GM18909 (cell line): ENCODE data around the gene DSE.
A peak's percentile ranks its signal among the peaks of the same experiment; 100 is the strongest.

ENCODE experiments used
- ATAC-seq: cut with Tn5 transposase; IDR thresholded peaks from one replicate; pipeline ENCODE4 v1.9.1; 2021; ENCODE audit warnings: mild to moderate bottlenecking; ENCODE audit not compliant: unreplicated experiment, poor library complexity

The DSE gene

DNA sequence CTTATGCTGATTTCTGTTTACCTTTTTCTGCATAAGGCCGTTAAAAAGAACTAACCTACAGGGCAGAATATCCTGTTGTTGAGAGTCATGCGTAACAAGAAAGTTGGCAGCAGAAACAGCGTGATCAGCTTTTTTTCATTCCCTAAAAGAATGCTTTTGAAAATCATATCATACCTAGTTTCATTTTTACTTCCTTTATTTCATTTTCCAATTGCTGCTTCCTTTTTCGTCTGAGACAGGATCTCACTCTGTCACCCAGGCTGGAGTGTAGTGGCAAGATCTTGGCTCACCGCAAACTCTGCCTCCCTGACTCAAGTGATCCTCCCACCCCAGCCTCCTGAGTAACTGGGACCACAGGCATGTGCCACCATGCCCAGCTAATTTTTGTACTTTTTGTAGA, 94.5 kb downstream of the DSE start:
- ATAC-seq: no peak

DNA sequence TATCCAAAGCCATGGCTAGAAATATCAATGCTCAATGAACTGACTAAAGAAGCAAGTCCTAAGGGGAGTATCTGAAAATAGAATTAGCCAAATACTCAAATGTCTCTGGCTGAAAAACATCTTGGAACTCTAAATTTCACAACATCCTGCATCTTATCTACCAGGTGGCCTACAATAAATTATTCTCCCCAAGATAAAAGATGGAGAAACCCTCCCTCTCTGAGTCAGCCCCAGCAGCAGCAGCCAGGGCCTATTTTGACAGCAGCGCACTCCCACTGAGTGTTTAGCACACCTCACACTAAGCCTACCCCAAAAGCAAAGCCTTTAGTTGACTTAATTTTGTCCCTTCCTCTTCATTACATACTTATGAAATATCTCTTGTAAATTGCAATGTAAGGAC, 96.3 kb downstream of the DSE start:
- no peak for ATAC-seq

DNA sequence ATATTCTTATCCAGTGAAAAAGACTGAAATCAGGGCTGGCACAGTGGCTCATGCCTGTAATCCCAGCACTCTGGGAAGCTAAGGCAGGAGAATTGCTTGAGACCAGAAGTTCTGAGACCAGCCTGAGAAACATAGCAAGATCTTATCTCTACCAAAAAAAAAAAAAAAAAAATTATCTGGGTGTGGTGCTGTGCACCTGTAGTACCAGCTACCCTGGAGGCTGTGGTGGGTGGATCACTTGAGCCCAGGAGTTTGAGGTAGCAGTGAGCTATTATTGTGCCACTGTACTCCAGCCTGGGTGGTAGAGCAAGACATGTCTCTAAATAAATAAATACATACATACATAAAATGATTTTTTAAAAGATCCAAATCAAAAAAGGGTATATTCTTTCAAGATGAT, 96.8 kb downstream of the DSE start:
- no peak for ATAC-seq

DNA sequence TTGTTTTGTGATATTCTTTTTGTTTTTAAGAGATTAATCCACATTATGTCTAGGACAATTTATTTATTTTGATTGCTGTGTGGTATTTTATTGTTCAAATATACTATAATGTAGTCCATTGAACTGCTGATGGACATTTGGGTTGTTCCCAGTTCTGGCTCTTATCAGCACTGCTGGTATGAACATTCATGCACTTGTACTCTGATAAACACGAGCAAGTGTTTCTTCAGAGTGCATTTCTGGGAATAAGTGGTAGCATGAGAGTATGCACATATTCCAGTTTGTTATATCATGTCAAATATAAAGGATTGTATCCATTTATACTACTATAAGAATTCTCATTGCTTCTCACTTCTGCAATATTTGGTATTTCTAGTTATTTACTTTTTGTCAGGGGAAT, 97.5 kb downstream of the DSE start:
- ATAC-seq: no peak

DNA sequence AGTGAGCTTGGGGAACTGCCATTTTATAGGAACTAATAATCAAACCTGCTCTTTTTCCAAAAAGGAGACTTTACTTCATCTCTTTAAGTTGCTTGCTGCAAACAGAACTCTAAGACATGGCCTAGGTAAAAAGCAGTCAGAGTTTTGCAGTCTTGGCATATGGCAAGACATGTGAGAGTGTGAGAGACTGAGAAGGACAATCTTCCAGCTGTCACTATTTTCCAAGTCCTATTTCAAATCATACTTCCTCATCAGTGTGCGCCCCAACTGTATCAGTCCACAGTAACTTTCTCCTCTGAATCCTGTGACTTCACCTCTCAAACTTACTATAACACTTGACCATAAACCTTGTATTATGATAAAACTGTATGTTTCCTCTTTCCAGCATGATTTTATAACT, 100.8 kb downstream of the DSE start:
- ATAC-seq: no peak

DNA sequence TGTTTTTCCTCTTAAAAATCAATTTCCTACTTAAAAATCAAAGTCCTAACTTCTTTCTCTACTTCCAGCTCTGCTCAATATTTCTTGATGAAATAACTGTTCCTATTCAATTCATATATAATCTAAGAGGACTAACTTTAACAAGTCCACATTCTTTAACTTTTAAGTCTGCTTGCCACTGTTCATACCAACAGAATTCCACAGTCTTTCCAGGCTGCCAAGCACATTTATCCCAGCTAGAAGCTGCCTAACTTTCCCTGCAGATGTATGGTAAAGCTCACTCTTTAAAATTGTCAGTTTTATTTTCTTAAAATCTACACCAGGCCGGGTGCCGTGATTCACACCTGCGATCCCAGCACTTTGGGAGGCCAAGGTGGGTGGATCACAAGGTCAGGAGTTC, 102.0 kb downstream of the DSE start:
- no peak for ATAC-seq

GRCh38 chr6:116475141-116475540, 104.4 kb downstream of the DSE start:
- ATAC-seq: no peak

- peak; percentile 100 for ATAC-seq
Measured at GRCh38 chr6:116476002-116476678, 105.4 kb downstream of the DSE start.

- no peak for ATAC-seq
Measured at GRCh38 chr6:116482780-116483179, 112.0 kb downstream of the DSE start.

DNA sequence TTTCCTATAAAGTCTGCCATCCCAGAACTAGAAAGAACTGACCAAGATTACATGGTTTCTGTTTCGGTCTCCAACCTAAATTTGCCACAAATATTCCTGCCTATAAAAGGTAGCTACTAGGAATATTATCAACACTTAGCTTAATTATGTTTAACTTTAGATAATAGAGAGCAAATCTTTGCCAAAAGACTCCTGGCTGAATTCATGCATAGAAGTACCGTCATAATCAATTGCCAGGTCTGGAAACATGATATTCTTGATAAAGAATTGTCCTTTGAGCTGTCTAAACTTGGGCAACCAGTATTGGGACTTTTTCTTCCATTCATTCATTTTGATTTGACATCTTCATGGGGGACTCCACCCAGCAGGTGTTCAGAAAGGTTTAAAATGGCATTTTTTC, 112.9 kb downstream of the DSE start:
- ATAC-seq: no peak

GRCh38 chr6:116485559-116486184, 114.9 kb downstream of the DSE start:
- ATAC-seq: no peak

DNA sequence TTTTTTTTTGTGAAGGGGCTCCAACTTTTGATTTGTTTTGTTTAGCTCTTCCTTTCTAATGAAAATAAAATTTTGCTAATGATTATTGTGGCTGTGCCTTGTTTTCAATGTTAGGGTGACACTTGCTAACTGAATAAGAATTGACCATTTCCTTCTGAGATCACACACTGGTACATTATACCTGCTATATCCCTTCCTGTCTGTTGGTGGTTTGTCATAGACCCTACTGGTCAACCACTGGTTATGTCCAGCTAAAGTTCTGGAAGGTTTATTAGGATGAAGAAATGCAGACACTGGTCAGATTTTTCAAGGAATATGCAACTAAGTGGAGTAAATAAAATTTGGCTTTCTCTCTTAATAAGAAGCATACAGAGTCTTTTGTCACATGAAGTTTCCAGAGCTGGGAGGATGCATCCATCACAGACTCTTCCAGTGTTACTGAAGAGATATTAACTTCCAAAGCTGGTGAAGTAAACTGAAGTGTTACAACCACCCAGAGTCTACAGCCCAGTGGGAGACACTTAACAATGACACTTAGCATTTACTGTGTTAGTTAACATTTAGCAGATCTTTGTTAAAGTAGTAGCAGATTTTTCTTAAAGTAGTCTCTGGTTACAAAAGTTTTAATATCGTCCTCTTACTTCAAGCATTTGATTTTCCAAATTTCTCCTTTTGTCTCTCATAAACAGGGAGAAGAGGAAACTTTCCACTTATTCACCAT, 121.0 kb downstream of the DSE start:
- no peak for ATAC-seq

DNA sequence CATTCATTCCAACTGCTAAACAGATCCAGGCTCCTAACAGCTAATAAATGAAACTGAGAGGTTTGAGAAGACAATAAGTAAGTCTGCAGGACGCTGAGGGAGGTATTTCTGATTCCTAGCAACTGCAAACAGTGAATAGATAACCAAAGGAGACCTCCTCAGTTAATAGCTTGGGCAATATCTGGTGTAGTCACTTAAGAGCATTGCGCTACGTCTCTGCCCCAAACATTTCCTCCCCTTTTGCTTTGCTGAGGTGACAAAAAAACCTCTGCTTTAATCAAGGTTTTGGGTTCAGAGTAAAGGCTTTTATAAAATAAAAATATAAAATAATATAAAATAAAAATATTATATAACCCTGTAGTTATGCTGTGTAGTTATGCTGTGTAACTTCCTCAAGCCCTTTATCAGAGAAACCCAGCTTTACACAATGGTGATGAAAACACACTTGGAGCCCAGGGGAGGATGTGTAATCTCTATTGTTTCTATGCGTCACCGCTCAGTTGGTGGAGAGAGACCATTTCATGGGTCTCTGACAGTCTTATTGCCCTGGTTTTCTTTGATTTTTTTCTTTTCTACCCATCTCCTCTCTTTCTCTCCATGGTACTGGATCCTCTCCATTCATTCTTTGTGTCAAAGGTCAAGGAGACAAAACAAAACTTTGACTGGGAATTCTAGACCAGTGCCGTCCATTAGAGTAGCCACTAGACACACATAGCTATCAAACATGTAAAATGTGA, 121.8 kb downstream of the DSE start:
- no peak for ATAC-seq
